Mesendoderm (in vitro differentiated cells): Measurements from ENCODE around the gene JARID2.

Experiments used
- DNase-seq: peaks from one replicate; pipeline ENCODE4 v3.0.0; 2013
- H2AK5ac ChIP-seq: 2 replicates; pipeline ENCODE4 v1.6.1; 2013; ENCODE audit warnings: low read length, inconsistent platforms
- H2BK120ac ChIP-seq: 2 replicates; pipeline ENCODE4 v1.6.1; 2013; ENCODE audit warnings: low read depth, mild to moderate bottlenecking, low read length, moderate library complexity, mixed read lengths
- H2BK15ac ChIP-seq: replicated peaks from 2 replicates; pipeline ENCODE4 v1.6.1; 2013; ENCODE audit warnings: low read depth, mild to moderate bottlenecking, moderate library complexity
- H2BK5ac ChIP-seq: 2 replicates; pipeline ENCODE4 v1.6.1; 2013; ENCODE audit warnings: low read length, inconsistent platforms
- H3K18ac ChIP-seq: 2 replicates; pipeline ENCODE4 v1.6.1; 2013; ENCODE audit warnings: mild to moderate bottlenecking, low read length, mixed read lengths
- H3K23ac ChIP-seq: one replicate; pipeline ENCODE4 v1.6.1; 2013; ENCODE audit warnings: low read length
- H3K27ac ChIP-seq: 2 replicates; pipeline ENCODE4 v1.5.1; 2013; ENCODE audit warnings: low read depth, mild to moderate bottlenecking, inconsistent platforms, low read length, moderate library complexity
- H3K27me3 ChIP-seq: 2 replicates; pipeline ENCODE4 v1.6.1; 2013; ENCODE audit warnings: low read length, control low read depth, mild to moderate bottlenecking, inconsistent platforms; ENCODE audit not compliant: insufficient read depth, poor library complexity
- H3K36me3 ChIP-seq: 2 replicates; pipeline ENCODE4 v1.6.1; 2013; ENCODE audit warnings: low read length, inconsistent platforms; ENCODE audit not compliant: control insufficient read depth, insufficient read depth
- H3K4ac ChIP-seq: one replicate; pipeline ENCODE4 v1.6.1; 2013; ENCODE audit warnings: low read depth, mild to moderate bottlenecking, low read length, moderate library complexity
- H3K4me1 ChIP-seq: 2 replicates; pipeline ENCODE4 v1.6.1; 2013; ENCODE audit warnings: low read depth, low read length, inconsistent platforms; ENCODE audit not compliant: control insufficient read depth
- H3K4me2 ChIP-seq: 2 replicates; pipeline ENCODE4 v1.6.1; 2013; ENCODE audit warnings: low read length
- H3K4me3 ChIP-seq: 2 replicates; pipeline ENCODE4 v1.5.1; 2013; ENCODE audit warnings: mild to moderate bottlenecking, low read length
- H3K56ac ChIP-seq: one replicate; pipeline ENCODE4 v1.6.1; 2013; ENCODE audit warnings: low read length
- H3K79me1 ChIP-seq: 2 replicates; pipeline ENCODE4 v1.6.1; 2013; ENCODE audit warnings: low read length, inconsistent platforms
- H3K79me2 ChIP-seq: 2 replicates; pipeline ENCODE4 v1.6.1; 2013; ENCODE audit warnings: mild to moderate bottlenecking, low read length; ENCODE audit not compliant: control insufficient read depth, insufficient read depth
- H3K9ac ChIP-seq: 2 replicates; pipeline ENCODE4 v1.6.1; 2013; ENCODE audit warnings: low read length, inconsistent platforms
- H4K5ac ChIP-seq: one replicate; pipeline ENCODE4 v1.6.1; 2013; ENCODE audit warnings: low read length
- H4K8ac ChIP-seq: one replicate; pipeline ENCODE4 v1.6.1; 2013; ENCODE audit warnings: low read depth, mild to moderate bottlenecking, control low read depth, low read length, moderate library complexity
- WGBS: extraction: QIAGEN DNeasy Blood & Tissue Kit; methylation state at CpG from one replicate; pipeline ENCODE4 v1.1.7; 2013; ENCODE audit warnings: low lambda C conversion rate, missing lambda C conversion rate; ENCODE audit not compliant: insufficient coverage; ENCODE audit errors: extremely low coverage; 5-methylcytosine and 5-hydroxymethylcytosine counted together

The JARID2 gene

DNA sequence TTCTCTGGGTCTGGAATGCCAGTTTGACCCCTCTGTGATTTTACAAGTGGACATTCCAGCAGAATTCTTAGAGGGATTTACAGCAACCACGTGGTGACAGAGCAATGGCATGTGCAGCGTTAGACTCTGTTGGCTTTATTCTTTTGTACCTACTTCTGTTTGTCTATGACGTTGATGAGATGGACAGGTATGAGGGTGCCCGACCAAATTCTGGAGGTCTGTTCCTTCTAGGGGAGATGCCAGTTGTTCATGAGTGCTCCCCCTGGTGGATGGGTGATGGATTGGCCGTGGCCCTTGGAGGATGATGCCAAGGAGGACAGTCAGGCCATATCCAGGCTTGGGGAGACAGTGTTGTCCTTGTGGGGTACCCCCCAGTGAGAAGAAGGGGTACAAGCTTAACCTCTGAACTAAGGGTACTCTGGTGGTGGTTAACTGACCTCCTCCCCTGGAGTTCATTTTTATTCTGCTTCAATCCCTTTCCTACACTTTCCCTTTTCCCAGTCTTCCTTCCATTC, 218.4 kb downstream of the JARID2 start:
- Histone ChIP-seq H4K5ac (no peak overlapping the region), H3K4ac (no peak overlapping the region), H3K79me1 (peaks cover 14% of the 10 kb centered on the region), H3K23ac (no peak overlapping the region), H3K9ac (no peak overlapping the region), H3K27ac (no peak overlapping the region), H3K79me2 (peaks cover 58% of the 10 kb centered on the region), H4K8ac (no peak overlapping the region), H3K56ac (no peak overlapping the region), H3K4me1 (peaks cover 12% of the 10 kb centered on the region), H3K27me3 (no peaks in the 10 kb centered on the region), H3K36me3 (peaks cover 2% of the 10 kb centered on the region), H2BK15ac (no peak overlapping the region), H3K18ac (no peak overlapping the region), H2AK5ac (no peak overlapping the region), H2BK120ac (no peak overlapping the region), H3K4me2 (no peak overlapping the region), H3K4me3 (no peak overlapping the region), H2BK5ac (no peak overlapping the region)
- no CpG with 5 or more reads among the region's 5 CpGs for WGBS
- peak; percentile 52 for DNase-seq

DNA sequence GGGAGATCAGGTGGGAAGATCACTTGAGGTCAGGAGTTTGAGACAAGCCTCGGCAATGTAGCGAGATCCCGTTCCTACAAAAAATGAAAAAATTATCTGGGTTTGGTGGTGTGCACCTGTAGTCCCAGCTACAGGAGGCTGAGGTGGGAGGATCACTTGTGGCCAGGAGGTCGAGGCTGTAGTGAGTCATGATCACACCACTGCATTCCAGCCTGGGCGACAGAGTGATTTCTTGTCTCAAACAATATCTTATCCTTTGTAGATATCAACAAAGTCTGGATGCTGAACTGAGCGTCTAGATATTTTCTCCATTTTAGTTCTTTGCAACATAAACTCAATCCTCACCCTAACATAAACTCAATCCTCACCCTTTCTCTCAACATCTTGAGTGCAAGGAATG, 219.3 kb downstream of the JARID2 start:
- H3K27ac ChIP-seq = no peak overlapping the region
- peaks cover 12% of the 10 kb centered on the region for H3K4me1 ChIP-seq
- no peak overlapping the region for H3K18ac ChIP-seq
- no peak overlapping the region for H3K9ac ChIP-seq
- peaks cover 2% of the 10 kb centered on the region for H3K36me3 ChIP-seq
- no peaks in the 10 kb centered on the region for H3K27me3 ChIP-seq
- H2BK5ac ChIP-seq = no peak overlapping the region
- no peak overlapping the region for H2AK5ac ChIP-seq
- H3K79me2 ChIP-seq = peaks cover 53% of the 10 kb centered on the region
- DNase-seq = no peak
- H3K4ac ChIP-seq = no peak overlapping the region
- no peak overlapping the region for H2BK120ac ChIP-seq
- H2BK15ac ChIP-seq = no peak overlapping the region
- H4K8ac ChIP-seq = no peak overlapping the region
- peaks cover 15% of the 10 kb centered on the region for H3K79me1 ChIP-seq
- H4K5ac ChIP-seq = no peak overlapping the region
- H3K56ac ChIP-seq = no peak overlapping the region
- no peak overlapping the region for H3K4me2 ChIP-seq
- no peak overlapping the region for H3K23ac ChIP-seq
- WGBS = no CpG with 5 or more reads among the region's 6 CpGs
- no peak overlapping the region for H3K4me3 ChIP-seq

GRCh38 chr6:15470746-15471145, 224.9 kb downstream of the JARID2 start:
- no peak overlapping the region for H3K4ac ChIP-seq

DNA sequence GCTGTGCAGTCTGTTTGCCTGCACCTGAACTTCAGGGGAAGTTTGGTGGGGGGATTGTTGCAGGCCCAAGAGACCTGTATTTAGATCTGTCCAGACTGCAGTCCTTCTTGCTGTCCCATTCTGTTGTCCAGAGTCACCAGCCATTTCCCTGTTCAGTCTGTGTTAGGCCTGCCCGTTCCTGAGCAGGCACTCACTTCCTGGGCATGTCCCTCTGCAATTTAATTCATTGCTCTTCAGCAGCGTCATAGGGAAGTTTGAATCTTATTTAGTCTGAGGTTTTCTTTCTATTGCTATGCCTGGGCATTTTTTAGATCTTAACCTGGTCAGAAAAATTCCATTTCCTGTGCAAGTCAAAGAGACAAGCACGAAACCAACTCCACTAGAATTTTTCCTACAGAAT, 226.8 kb downstream of the JARID2 start:
- peaks cover 2% of the 10 kb centered on the region for H3K36me3 ChIP-seq
- no peak overlapping the region for H3K4me3 ChIP-seq
- no peak overlapping the region for H2BK5ac ChIP-seq
- no peak overlapping the region for H3K4me2 ChIP-seq
- H3K27ac ChIP-seq = no peak overlapping the region
- no peak overlapping the region for H3K23ac ChIP-seq
- H4K5ac ChIP-seq = no peak overlapping the region
- no peak overlapping the region for H3K4ac ChIP-seq
- no peak overlapping the region for H3K56ac ChIP-seq
- no peak overlapping the region for H3K9ac ChIP-seq
- peaks cover 18% of the 10 kb centered on the region for H3K79me1 ChIP-seq
- peaks cover 39% of the 10 kb centered on the region for H3K79me2 ChIP-seq
- no peak overlapping the region for H3K18ac ChIP-seq
- no peak for DNase-seq
- H3K4me1 ChIP-seq = no peaks in the 10 kb centered on the region
- WGBS = no CpG with 5 or more reads among the region's 3 CpGs
- H2BK15ac ChIP-seq = no peak overlapping the region
- H3K27me3 ChIP-seq = no peaks in the 10 kb centered on the region
- no peak overlapping the region for H4K8ac ChIP-seq
- H2BK120ac ChIP-seq = no peak overlapping the region
- H2AK5ac ChIP-seq = no peak overlapping the region

More at GRCh38 chr6:15470746-15471145, 224.9 kb downstream of the JARID2 start:
- Histone ChIP-seq H3K23ac (no peak overlapping the region), H3K79me2 (peaks cover 40% of the 10 kb centered on the region), H3K56ac (no peak overlapping the region), H3K4me1 (no peaks in the 10 kb centered on the region), H4K8ac (no peak overlapping the region), H2BK15ac (no peak overlapping the region), H2AK5ac (no peak overlapping the region), H3K9ac (no peak overlapping the region), H4K5ac (no peak overlapping the region), H3K18ac (no peak overlapping the region), H2BK5ac (no peak overlapping the region), H2BK120ac (no peak overlapping the region), H3K27ac (no peak overlapping the region), H3K4me2 (no peak overlapping the region), H3K4me3 (no peak overlapping the region), H3K79me1 (peaks cover 22% of the 10 kb centered on the region), H3K27me3 (no peaks in the 10 kb centered on the region), H3K36me3 (peaks cover 2% of the 10 kb centered on the region)
- no CpG with 5 or more reads among the region's 8 CpGs for WGBS
- DNase-seq = no peak

DNA sequence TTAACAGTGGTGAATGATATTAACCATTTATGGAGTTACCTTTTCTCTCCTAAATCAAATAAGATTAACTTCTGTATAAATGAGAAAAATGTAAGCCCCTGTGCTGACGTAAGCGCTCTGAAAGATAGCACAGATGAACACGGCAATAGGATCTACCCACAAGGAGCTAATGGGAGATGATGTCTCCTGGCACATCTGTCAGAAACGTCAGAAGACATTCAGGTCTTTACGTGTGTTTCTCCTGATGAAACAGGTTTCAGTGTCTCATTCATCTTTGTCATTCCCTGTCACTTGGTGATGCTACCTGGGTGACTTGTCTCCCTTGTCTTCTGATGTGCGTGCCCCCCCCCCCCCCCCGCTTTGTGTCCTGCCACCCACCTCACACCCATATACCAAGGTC, 227.3 kb downstream of the JARID2 start:
- no peak overlapping the region for H4K5ac ChIP-seq
- H3K18ac ChIP-seq = no peak overlapping the region
- H3K23ac ChIP-seq = no peak overlapping the region
- H3K79me1 ChIP-seq = peaks cover 19% of the 10 kb centered on the region
- H3K56ac ChIP-seq = no peak overlapping the region
- peaks cover 44% of the 10 kb centered on the region for H3K79me2 ChIP-seq
- H3K36me3 ChIP-seq = peaks cover 2% of the 10 kb centered on the region
- H2BK5ac ChIP-seq = no peak overlapping the region
- no peak overlapping the region for H3K4ac ChIP-seq
- H2BK15ac ChIP-seq = no peak overlapping the region
- DNase-seq = no peak
- no peak overlapping the region for H3K27ac ChIP-seq
- no peak overlapping the region for H4K8ac ChIP-seq
- no peak overlapping the region for H3K4me3 ChIP-seq
- H2AK5ac ChIP-seq = no peak overlapping the region
- no peak overlapping the region for H2BK120ac ChIP-seq
- no peaks in the 10 kb centered on the region for H3K27me3 ChIP-seq
- no peak overlapping the region for H3K9ac ChIP-seq
- no CpG with 5 or more reads among the region's 7 CpGs for WGBS
- H3K4me1 ChIP-seq = no peaks in the 10 kb centered on the region
- no peak overlapping the region for H3K4me2 ChIP-seq

DNA sequence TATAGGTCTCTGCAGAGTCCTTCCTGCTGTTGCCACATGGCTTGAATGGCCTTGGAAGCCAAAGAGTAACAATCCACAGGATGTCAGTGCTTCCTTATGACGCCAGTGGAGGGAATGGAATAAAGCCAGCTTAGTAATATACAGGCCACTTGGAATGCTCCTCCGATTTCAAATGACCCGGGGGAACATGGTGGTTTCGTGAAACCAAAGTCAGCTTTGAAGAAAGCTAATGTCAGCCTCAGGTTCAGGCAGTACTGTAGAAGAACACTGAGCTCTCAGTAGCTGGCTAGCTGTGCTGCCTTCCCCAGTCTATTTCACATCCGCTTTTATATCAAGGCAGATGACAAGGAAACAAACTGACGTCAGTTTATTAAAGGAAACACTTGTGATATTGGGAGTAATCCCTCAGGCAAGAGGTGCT, 227.9 kb downstream of the JARID2 start:
- no CpG with 5 or more reads among the region's 6 CpGs for WGBS

More for the DNA sequence above, 227.9 kb downstream of the JARID2 start:
- no peak for DNase-seq
- Histone ChIP-seq H3K4me3 (no peak overlapping the region), H3K4me1 (no peaks in the 10 kb centered on the region), H3K27ac (no peak overlapping the region), H2AK5ac (no peak overlapping the region), H3K56ac (no peak overlapping the region), H4K8ac (no peak overlapping the region), H2BK5ac (no peak overlapping the region), H3K9ac (no peak overlapping the region), H2BK15ac (no peak overlapping the region), H3K18ac (no peak overlapping the region), H3K79me1 (peaks cover 21% of the 10 kb centered on the region), H3K27me3 (no peaks in the 10 kb centered on the region), H4K5ac (no peak overlapping the region), H3K36me3 (no peaks in the 10 kb centered on the region), H3K23ac (no peak overlapping the region), H3K4ac (no peak overlapping the region), H2BK120ac (no peak overlapping the region), H3K4me2 (no peak overlapping the region), H3K79me2 (peaks cover 44% of the 10 kb centered on the region)
